HG02642 (cell line): ENCODE measurements around the gene WDR5B.
"Not testable (repeated sequence)": the region's sequence is repeated elsewhere in the genome, so short reads cannot be mapped to it uniquely, and the experiment has no call there.

Experiments
- ATAC-seq: cut with Tn5 transposase; IDR thresholded peaks from one replicate; pipeline ENCODE4 v1.9.1; 2021; ENCODE audit warnings: mild to moderate bottlenecking; ENCODE audit not compliant: unreplicated experiment, poor library complexity

WDR5B gene

DNA sequence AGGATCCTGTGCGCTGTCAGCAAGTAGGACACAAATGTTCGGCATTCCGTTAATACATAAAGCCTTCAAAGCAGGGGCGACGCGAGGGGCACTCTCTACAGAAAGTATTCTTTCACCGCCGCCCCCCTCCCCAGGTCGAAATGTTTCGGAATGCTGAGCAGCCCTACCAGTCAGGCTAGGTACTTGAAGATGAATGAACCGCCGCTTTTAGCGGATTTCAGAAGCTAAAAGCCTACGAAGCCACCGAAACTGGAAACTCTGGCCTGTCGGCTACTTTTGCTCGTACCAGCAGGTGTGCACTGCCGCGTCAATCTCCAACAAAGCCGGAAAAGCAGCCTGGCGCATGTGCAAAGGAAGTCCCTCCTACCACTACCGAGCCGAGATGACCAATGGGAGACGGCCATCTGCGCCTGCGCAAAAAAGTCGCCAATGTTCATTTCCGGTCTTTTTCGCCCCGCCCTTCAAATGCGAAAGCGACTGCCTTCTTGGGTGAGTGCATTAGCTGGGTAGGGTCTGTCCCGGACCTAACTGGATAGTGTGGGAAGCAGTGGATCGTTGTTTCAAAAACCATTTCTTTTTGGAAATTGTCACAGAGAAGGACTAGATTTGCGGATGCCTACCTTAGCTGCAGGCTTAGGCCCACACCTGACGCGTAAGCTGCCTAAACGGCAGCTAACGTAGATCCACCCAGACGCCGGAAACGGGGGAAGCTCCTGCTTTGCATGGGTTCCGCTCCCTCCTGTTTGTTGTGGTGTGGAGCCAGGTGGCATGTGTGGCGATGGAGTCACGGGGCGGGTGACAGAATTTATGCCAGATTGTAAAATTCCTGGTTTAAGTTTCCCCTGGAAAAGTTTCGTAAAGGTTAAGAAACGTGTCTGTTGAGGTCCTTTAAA is at the start of gene WDR5B:
TSS of gene WDR5B (minus strand) at position 301 of the 893 bp plus-strand sequence. CDS start 534 bp downstream, outside the sequence.
- peak; percentile 88 for ATAC-seq

DNA sequence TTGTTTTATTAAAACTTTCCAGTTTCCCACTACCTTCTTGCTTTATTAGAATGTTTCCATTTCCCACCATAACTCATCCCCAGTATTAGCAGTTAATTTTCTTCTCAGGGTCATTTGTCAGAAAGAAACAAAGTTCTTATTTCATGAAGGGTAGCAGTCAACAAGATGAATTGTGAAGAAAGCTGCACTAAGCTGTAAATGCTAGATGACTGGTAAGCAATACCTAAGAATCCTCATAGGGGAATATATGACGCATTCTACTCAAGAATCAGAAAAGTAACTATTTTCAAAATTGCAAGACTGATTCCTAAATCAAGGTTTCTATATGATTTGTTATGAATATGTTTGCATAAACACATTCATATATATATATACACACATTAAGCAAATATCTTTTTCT is 48.8 kb upstream of the WDR5B start:
- no peak for ATAC-seq

DNA sequence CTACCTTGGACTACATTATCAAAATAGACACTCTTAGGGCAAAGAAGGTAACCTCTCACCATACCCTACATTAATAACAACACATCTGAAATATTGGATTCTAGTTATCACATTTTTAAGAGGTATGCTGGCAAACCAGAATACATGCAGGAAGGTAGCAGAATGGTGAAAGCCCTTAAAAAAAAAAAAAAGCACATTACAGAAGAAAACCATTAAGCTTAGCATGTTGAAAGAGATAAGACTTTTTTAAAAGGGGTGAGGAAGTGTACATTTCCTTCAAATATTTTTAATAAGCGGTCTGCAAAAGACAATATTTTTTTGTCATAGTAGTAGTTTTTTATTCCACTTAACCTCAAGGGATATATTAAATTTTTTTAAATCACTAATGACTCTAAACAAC is 46.5 kb upstream of the WDR5B start:
- no peak for ATAC-seq

DNA sequence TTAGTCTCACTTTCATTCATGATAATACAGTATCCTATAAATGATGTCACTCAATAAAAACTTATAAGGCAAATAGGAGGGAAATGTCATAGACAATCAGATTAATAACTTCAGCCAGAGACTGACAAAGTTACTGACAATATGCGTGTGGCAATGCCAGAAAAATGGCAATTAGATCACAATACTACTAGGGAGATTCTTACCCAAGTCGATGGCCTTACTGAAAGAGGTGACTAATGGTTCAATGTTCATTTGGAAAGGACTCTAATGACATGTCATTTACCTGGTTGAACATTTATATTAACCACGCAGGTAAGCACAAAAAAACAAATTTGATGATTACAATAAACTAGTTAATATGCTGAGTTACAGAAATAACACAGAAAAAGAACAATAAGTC is 45.9 kb upstream of the WDR5B start:
- ATAC-seq = no peak

- no peak for ATAC-seq
These were observed 43.1 kb upstream of the WDR5B start for GRCh38 chr3:122458992-122459391.

DNA sequence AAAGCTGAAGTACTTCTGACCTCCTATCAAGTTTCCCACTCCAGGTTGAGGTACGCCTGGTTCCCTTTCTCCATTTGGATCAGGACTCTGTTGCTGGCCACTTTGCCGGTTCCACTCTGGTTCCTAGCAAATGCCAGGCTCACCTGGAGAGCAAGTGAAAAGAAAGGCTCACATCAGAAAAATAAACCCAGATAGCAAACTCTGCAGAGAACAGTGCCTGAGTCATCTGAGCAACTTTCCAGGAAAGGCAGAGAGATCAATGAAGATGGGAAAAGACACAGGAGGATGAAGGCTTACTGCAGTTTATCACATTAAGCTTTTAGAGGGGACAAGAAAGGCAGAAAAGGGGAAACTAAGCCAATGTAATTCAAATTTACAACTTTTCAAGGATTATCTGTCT is 41.8 kb upstream of the WDR5B start:
- ATAC-seq = no peak

DNA sequence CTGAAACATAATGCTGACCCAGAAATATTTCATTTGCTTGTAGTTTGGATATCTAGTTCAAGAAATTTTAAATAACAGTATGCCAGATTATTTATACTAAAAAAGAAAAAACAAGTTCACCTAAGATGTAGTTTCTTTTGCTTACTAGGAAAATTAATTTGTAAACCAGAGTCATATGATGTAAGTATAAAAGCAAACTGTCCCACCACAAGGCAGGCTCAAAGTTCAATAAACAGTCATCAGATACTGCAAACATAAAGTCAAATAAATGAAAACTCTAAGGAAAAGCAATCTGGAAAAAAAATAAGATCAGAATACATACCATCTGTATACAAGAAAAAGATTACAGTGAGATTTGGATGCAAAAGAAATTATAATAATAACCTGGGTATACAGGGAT is 40.2 kb upstream of the WDR5B start:
- ATAC-seq = no peak

DNA sequence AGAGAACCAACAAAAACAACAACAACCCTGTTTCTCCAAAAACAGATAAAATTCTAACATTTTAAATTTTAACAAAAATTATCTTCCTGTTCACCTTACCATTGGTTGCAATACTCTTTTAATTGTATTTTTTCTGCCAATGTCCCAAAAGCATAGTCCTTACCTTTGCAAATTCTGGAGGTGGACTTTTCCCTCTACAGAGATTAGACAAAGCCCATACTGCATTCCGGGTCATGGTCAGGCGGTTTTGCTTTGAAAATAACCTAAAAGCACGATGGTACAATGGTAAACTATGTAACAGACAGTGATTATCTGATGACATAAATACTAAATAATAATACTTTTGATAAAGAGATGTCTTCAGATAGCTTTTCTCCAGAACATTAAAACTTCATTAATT is 35.5 kb upstream of the WDR5B start:
- ATAC-seq = no peak

- ATAC-seq = not testable (repeated sequence)
These were observed 32.4 kb upstream of the WDR5B start for GRCh38 chr3:122448218-122448617.

GRCh38 chr3:122444491-122444887 is 28.6 kb upstream of the WDR5B start:
- not testable (repeated sequence) for ATAC-seq

- not testable (repeated sequence) for ATAC-seq
These were observed 28.1 kb upstream of the WDR5B start for GRCh38 chr3:122443762-122444490.

DNA sequence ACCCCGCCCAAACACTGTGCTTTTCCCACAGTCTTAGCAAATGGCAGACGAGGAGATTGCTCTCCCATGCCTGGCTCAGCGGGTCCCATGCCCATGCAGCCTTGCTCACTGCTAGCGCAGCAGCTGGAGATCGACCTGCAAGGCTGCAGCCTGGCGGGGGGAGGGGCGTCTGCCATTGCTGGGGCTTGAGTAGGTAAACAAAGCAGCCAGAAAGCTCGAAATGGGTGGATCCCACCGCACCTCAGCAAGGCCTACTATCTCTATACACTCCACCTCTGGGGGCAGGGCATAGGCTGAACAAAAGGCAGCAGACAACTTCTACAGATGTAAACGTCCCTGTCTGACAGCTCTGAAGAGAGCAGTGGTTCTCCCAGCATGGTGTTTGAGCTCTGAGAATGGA is 27.2 kb upstream of the WDR5B start:
- ATAC-seq = no peak

DNA sequence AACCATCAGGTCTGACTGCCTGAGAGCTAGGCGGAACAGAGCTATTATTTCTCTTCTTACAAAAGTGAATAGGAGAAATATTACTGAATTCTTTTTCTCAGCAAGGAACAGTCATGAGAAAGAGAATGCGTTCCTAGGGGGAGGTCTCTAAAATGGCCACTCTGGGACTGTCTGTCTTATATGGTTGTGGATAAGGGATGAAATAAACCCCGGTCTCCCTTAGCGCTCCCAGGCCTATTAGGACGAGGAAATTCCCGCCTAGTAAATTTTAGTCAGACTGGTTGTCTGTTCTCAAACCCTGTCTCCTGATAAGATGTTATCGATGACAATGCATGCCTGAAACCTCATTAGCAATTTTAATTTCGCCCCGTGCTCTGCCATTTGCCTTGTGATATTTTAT is 20.1 kb upstream of the WDR5B start:
- ATAC-seq = no peak

- ATAC-seq = no peak
These were observed 14.5 kb upstream of the WDR5B start for GRCh38 chr3:122430371-122430770.

DNA sequence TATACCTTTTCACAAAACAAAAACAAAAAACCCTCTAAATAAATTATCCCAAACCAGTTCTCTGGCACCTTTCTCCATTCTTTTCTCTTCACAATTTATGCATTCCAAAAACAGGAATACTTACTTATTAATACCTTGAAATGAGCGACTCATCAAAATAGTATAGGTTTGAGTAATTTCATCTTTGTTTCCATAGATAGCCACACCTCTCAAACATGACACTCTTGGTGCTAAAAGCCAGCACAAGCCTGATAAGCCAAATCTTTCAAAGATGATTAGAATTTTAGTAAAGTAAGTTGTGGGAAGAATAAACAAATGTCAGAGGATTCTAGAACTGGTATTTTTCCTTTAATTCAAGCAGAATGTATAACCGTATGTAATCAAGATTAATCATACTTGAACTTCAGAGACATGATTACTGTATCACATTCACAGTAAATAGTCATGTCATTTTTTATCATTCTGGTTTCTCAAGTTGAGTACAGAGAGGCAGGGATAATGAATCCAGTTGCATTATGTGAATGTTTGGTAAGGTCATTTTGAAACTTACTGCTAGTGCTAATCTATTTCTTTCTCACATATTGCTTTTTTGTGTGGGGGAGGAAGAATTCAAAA is 12.1 kb upstream of the WDR5B start:
- ATAC-seq = no peak

DNA sequence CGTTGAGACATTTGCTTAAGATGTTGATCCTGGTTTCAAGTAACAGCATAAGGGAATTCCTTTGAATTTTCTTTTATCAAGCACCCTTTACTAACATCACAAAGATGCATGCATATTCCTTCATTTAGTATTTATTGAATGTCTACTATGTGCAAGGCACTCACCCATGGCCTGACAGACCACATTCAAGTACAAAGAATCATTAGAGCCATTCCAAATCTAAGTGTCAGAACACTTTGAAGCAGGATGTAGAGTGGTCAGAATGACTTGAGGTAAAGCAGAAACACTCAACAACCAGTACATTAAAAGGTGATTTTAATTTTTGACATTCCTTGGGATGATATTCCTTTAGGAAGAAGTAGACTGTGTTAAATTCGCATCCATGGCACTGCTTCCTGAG is 6.0 kb upstream of the WDR5B start:
- ATAC-seq = no peak

DNA sequence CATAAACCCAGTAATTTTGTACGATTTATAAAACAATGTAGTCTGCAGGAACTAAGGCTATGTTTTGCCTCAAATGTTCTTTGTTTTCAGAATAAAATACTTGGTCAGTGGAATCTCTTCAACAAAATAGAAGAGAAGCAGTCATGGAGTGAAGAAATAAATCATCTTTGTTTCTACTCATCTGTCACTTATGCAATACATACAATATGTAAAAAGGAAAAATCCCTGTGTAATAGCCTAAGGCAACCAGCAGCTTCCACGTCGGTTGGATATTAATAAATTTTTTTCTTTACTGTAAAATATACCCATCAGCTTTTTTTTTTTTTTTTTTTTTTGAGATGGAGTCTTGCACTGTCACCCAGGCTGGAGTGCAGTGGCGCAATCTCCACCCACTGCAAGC is 5.2 kb upstream of the WDR5B start:
- no peak for ATAC-seq

DNA sequence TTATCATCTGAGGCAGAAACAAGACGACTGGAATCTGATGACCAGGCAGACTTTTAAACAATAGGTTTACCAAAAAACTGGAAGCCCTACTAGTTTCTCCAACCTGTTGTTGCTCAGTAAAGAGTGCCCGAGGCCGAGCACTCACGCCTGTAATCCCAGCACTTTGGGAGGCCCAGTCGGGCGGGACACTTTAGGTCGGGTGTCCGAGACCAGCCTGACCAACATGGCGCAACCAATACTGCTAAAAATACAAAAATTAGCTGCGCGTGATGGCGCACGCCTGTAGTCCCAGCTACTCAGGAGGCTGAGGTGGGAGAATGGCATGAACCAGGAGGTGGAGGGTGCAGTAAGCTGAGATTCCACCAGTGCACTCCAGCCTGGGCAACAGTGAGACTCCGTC is 1.1 kb upstream of the WDR5B start:
- ATAC-seq = no peak

- ATAC-seq = peak; percentile 55
These were observed 638 bp downstream of the WDR5B start for GRCh38 chr3:122415104-122415744.

DNA sequence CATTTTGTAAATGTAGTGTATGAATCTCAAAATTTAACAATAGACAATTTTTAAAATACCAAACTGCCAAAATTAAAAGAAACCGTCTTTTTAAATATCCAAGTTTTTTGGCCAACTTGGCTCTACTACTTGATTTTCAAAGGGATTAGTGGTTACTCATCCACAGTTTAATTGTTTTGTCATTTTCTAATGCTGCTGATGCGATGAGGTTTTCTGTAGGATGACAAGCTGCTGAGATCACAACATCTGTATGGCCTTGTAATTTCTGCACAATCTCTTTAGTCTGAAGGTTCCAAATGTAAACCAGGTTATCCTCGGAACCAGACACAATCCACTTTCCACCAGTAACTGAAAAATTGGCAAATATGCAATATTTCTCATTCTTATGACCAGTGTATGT is 1.5 kb downstream of the WDR5B start:
- ATAC-seq = no peak

GRCh38 chr3:122410639-122411038 is 5.2 kb downstream of the WDR5B start:
- no peak for ATAC-seq
